Gastrocnemius medialis (tissue), 4 donors: Measurements from ENCODE around the gene PIGR.

Experiments
- CTCF ChIP-seq, 5 experiments: fragments of 450-650 bp in 3 of 5; fragments of 200-600 bp in 2 of 5; sonication (generic) in 2 of 5; IDR thresholded peaks in 4 of 5; conservative IDR thresholded peaks in 1 of 5; 1 replicate in 4 of 5; 2 replicates in 1 of 5; pipeline ENCODE4 v1.5.1; 2016 to 2019; ENCODE audit warnings: antibody characterized with exemption in 5 of 5, mild to moderate bottlenecking in 3 of 5, moderate library complexity in 3 of 5
- POLR2A ChIP-seq, 2 donors: fragments of 450-650 bp; IDR thresholded peaks; one replicate each; pipeline ENCODE4 v1.6.1; 2017; ENCODE audit warnings: antibody characterized with exemption in 2 of 2, mild to moderate bottlenecking in 2 of 2, moderate library complexity in 2 of 2

GRCh38 chr1:206971029-206971655 is 24.9 kb upstream of the PIGR start:
- TF ChIP-seq CTCF (IDR thresholded peaks at IDR 0.05 in 4 of 5, conservative IDR thresholded peaks at IDR 0.05 in 1 of 5) (no peak), POLR2A (IDR thresholded peaks at IDR 0.05) (no peak)
